ENCODE data around the gene SLC18A2.
"Not testable (repeated sequence)": the region's sequence is repeated elsewhere in the genome, so short reads cannot be mapped to it uniquely, and the experiment has no call there.

Gene SLC18A2

GRCh38 chr10:117240621-117241529, at the start of gene SLC18A2:
Gene SLC18A2, plus strand, starts transcription at chr10:117241114. Its CDS starts 580 bp downstream, at chr10:117241694.
- no peak for DNase-seq (ENCODE audit: extremely low read depth in 1 of 2, low read depth in 1 of 2)

DNA sequence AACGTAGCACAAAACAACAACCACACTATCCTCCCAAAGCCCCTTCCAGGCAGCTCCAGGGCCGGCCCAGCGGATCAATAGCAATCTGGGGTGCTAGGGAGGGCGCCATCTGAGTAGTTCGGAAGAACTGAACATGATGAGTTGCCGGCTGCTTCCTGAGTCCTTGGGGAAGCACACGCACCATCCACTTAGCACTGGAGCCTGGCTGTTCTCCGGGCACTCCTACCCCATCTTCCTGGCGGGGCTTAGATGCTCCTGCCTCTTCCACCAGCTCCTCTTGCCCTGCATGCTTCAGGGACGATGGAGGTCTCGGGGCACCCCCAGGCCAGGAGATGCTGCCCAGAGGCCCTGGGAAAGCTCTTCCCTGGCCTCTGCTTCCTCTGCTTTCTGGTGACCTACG, 43.7 kb upstream of the SLC18A2 start, which contains the start of gene KCNK18:
TSS of gene KCNK18 (plus strand) at position 301 of the 400 bp plus-strand sequence. CDS start at position 301, 0 bp downstream.
- no peak for DNase-seq (ENCODE audit: extremely low read depth in 1 of 2, low read depth in 1 of 2)

GRCh38 chr10:117198088-117198487, 42.8 kb upstream of the SLC18A2 start:
- DNase-seq (ENCODE audit: extremely low read depth in 1 of 2, low read depth in 1 of 2) = no peak

- DNase-seq (ENCODE audit: extremely low read depth in 1 of 2, low read depth in 1 of 2) = no peak
Observed at GRCh38 chr10:117201826-117202225, 39.1 kb upstream of the SLC18A2 start.

DNA sequence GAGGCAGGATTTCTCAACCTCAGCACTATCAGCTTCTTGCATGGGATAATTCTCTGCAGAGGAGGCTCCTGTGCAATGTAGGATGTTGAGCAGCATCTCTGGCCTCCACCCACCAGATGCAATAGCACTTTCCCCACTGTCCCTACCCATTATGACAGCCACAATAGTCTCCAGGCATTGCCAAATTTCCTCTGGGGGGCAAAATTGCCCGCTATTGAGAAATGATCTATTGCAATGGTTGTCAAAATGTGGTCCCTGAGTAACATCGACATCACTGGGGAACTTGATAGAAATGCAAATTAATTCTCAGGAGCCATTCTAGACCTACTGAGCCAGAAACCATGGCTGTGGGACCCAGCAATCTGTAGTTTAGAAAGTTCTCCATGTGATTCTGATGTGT, 36.6 kb upstream of the SLC18A2 start:
- DNase-seq (ENCODE audit: extremely low read depth in 1 of 2, low read depth in 1 of 2) = no peak

DNA sequence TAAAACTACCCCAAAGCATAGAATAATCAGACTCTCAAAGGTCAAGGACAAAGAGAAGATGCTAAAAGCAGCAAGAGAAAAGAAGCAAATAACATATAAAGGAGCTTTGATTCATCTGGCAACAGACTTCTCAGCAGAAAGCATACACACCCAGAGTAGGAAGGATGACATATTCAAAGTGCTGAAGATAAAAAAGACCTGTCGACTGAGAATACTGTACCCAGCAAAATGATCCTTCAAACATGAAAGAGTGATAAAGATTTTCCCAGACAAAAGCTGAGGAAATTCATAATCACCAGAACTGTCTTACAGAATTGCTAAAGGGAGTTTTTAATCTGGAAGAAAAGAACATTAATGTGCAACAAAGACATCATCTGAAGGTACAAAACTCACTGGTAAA, 28.7 kb upstream of the SLC18A2 start:
- no peak for DNase-seq (ENCODE audit: extremely low read depth in 1 of 2, low read depth in 1 of 2)

GRCh38 chr10:117214401-117214800, 26.5 kb upstream of the SLC18A2 start:
- DNase-seq (ENCODE audit: extremely low read depth in 1 of 2, low read depth in 1 of 2) = no peak

- no peak for DNase-seq (ENCODE audit: extremely low read depth in 1 of 2, low read depth in 1 of 2)
Observed at GRCh38 chr10:117215079-117215478, 25.8 kb upstream of the SLC18A2 start.

DNA sequence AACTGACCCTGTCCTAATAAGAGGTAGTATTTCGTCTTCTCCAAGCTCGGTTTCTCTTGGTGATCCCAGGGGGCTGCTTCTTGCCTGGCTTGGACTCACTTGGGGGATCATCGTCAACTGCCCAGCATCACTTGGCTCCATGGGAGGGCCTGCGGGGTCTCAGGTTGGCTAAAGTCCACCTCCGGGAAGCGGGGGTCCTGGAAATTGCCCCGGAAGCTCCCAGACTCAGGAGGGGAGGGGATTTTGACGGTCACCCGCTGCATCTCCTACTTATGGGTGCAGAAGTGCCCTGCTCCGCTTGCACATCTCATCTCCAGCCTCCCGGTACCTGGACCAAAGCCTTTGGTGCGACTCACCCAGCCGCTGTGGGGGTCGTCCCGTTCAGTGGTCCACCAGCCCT, 24.9 kb upstream of the SLC18A2 start:
- DNase-seq (ENCODE audit: extremely low read depth in 1 of 2, low read depth in 1 of 2) = no peak

DNA sequence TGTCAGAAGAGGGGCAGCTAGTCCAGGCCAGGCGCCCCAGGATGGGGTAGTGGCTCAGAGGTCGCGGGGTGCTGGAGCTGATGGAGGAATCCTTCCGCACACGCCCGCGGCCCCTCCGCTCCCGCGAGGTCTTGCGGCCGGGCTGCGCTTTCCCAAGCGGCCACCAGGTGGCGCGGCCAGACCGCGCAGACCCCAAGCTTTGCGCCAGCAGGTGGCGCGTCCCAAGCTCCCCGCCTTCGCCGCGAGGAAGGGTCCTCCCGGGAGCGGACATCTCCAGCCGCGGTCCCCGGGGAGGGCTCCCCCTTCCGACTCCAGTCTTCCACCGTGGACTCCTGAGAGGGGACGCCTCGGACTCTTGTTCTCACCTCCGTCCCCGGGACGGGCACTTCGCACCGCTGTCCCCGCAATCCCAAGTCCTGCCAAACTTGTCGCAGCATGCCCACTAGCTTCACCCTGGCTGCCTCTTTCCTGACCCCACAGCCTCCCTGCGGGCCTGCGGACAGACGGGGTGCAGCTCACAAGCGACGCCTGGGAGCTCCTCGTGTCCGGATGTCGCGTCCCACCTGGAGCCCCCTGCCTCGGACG, 24.2 kb upstream of the SLC18A2 start:
- DNase-seq (ENCODE audit: extremely low read depth in 1 of 2, low read depth in 1 of 2) = peak; percentile 17 to 64

DNA sequence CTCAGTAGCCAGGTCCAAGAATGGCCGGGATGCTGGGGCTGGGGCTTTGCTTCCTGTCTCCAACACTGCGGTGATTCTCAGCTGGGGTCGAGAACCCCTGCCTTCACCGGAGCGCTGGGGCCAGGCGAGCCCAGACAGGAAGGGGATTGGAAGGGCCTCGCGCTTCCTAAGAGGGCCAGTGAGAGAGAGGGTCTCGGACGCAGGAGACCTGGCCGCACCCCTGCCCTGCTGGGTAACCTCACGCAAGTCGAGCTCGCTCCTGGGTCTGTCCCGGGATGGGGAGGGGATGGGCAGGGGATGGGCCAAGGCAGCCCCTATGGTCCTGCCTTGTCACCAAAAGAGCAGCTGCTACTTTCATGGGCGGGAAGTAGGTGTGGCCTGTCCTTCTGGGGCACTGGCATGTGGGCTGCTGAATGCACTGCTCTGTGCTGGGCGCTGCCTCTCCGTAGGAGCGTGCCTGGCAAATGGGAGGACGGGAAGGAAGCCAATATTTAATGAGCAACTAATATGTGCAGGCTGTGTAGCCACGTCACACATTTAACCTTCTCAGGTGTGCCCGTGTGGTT, 23.6 kb upstream of the SLC18A2 start:
- no peak for DNase-seq (ENCODE audit: extremely low read depth in 1 of 2, low read depth in 1 of 2)

DNA sequence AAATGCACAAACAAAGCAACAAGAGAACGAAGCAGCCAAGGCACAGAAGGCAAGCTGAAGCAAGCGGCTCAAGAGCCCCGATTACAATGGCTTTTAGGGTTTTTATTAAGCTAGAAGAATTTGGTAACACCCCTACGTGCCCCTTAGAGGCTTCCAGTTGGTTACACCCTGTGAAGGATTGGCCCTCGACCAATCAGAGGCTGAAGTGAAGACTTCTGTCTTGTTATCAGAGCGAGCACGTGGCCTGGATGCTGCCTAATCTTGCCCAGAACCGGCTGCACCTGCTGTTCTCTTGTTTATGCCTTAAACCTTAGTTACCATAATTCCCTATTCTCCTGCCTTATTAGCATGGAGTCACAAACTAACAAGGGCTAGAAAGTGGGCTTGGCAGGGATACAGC, 22.3 kb upstream of the SLC18A2 start:
- DNase-seq (ENCODE audit: extremely low read depth in 1 of 2, low read depth in 1 of 2) = no peak

GRCh38 chr10:117221156-117221711, 19.7 kb upstream of the SLC18A2 start:
- DNase-seq (ENCODE audit: extremely low read depth in 1 of 2, low read depth in 1 of 2) = no peak

DNA sequence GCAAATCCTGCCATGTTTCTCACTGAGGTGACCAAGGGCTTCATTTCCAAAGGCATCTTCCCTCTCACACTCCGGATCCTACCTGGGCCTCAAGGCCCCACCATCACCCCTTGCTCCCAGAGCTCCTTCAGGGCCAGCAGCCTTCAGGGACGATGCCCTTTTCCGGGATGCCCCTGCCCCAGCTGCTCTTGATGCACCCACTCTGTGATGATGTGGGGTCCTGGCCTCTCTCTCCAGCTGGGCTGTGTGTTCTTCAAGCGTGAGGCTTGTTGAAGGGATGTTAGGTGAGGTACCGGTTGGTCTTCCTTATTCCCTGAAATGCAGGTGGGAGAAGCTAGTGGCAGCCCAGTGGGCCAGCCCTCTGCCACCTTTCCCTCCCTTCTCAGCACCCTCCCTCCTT, 18.4 kb upstream of the SLC18A2 start:
- no peak for DNase-seq (ENCODE audit: extremely low read depth in 1 of 2, low read depth in 1 of 2)

DNA sequence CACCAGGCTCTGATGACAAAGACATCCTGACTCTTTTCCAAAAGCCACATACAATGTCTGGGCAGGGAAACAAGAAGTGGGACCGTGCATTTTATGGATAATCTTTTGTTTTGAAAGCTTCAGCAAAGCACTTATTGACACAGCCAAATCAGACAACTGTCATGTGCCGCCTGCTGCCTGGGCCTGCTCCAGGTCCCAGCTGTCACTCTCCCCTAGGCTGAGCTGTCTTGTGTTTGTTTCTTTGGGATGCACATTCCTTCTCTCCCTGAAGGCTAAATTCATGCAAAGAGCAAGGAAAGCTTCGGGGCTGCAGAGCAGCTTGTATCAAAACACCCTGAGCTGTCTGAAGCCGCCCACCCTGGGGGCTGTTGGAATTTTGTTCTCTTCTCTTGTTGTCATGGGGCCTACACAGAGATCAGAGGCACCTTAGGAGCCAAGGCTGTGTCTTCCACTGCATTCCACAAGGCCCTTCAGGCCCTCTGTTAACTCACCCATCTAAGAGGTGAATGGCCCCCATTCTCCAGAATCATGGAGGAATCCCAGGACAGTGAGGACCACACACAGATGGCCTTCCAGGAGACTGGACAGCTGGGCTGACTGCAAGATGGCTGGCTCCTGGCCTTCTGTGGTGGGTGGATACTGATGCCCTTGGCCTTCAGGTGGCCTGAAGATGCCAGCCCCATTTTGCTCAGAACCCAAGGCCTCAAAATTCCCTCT, 17.8 kb upstream of the SLC18A2 start:
- DNase-seq (ENCODE audit: extremely low read depth in 1 of 2, low read depth in 1 of 2) = no peak

- DNase-seq (ENCODE audit: extremely low read depth in 1 of 2, low read depth in 1 of 2) = no peak
Observed at GRCh38 chr10:117223693-117224430, 17.1 kb upstream of the SLC18A2 start.

- DNase-seq (ENCODE audit: extremely low read depth in 1 of 2, low read depth in 1 of 2) = no peak
Observed at GRCh38 chr10:117224881-117225280, 16.0 kb upstream of the SLC18A2 start.

DNA sequence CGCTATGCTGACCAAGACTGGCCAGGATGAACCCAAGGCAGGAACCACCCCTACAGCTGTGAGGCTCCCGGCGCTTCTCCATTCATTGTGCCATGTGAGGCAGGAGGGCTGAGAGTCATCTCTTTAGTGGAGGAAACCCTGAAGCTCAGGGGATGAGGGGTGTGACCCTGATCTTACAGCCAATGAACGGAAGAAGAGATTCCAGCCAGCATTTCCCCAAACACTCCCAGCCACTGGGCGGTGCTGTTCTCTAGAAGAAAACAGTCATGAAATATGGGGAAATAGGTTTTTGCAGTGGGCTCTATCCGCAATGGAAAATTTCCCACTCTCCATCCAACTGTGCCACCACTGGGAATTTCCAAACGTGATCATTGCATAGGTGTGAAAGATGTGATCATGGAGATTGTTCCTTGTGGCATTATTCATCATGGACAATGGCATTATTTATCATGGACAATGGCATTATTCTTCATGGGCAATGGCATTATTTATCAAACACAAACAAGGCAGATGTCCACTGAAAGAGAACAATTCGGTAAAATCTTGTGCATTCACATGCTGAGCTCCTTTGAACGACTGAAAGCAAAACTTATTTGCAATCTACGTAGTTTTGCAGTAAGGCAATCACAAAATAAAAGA, 14.0 kb upstream of the SLC18A2 start:
- DNase-seq (ENCODE audit: extremely low read depth in 1 of 2, low read depth in 1 of 2) = no peak

DNA sequence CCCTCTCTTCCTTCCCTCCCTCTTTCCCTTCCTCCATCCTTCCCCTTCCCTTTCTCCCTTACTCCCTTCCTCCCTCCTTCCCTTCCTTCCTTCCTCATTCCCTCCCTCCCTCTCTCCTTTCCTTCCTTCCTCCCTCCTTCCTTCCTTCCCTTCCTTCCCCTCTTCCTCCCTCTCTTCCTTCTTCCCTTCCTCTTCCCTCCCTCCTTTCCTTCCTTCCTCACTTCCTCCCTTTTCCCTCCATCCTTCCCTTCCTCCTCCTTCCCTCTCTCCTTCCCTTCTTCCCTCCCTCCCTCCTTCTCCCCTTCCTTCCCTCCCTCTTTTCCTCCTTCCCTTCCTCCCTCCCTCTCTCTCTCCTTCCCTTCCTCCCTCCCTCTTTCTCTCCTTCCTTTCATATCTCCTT, 12.7 kb upstream of the SLC18A2 start:
- DNase-seq (ENCODE audit: extremely low read depth in 1 of 2, low read depth in 1 of 2) = no peak

DNA sequence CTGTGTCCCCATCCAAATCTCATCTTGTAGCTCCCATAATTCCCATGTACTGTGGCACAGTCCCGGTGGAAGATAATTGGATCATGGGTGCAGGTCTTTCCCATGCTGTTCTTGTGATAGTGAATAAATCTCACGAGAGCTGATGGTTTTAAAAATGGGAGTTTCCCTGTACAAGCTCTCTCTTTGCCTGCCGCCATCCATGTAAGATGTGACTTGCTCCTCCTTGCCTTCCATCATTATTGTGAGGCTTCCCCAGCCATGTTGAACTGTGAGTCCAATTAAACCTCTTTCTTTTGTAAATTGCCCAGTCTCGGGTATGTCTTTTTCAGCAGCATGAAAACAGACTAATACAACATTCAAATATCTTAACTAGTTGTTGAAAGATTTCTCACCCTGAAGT, 10.8 kb upstream of the SLC18A2 start:
- not testable (repeated sequence) for DNase-seq (ENCODE audit: extremely low read depth in 1 of 2, low read depth in 1 of 2)

Measured in activated CD8-positive, alpha-beta memory T cell treated with anti-CD3 and anti-CD28 coated beads for 1 hour (primary cell).